Peyer's patch (tissue), 4 donors: ENCODE results near the gene BST1. TPM values are rescaled to one million over a fixed set of nuclear protein-coding genes. Genes with fewer than 3 reads are reported as not detected.
A peak's percentile ranks its signal among the peaks of the same experiment; 100 is the strongest.

ENCODE experiments used
- DNase-seq, 3 donors: peaks; one replicate each; pipeline ENCODE4 v3.0.0-alpha.2; 2017 to 2019
- H3K27ac ChIP-seq, 4 donors: fragments of 200-600 bp; sonication (generic); one replicate each; pipeline ENCODE4 v1.5.1; 2016 to 2019
- H3K27me3 ChIP-seq, 2 donors: fragments of 200-600 bp; sonication (generic); one replicate each; pipeline ENCODE4 v1.5.1; 2019
- H3K36me3 ChIP-seq, 3 donors: fragments of 200-600 bp; sonication (generic); one replicate each; pipeline ENCODE4 v1.5.1; 2016 to 2019
- H3K4me1 ChIP-seq, 4 donors: fragments of 200-600 bp; sonication (generic); one replicate each; pipeline ENCODE4 v1.5.1; 2016 to 2019
- H3K4me3 ChIP-seq, 4 donors: fragments of 200-600 bp; sonication (generic); 1 replicate in 3 of 4; 2 replicates in 1 of 4; pipeline ENCODE4 v1.5.1; 2016 to 2019; ENCODE audit warnings: mild to moderate bottlenecking in 1 of 4
- H3K9me3 ChIP-seq, 4 donors: fragments of 200-600 bp; sonication (generic); one replicate each; pipeline ENCODE4 v1.5.1; 2016 to 2019; ENCODE audit warnings: mild to moderate bottlenecking in 1 of 4
- POLR2A ChIP-seq, 2 donors: fragments of 450-650 bp; IDR thresholded peaks; one replicate each; pipeline ENCODE4 v1.5.1; 2017; ENCODE audit warnings: antibody characterized with exemption in 2 of 2, mild to moderate bottlenecking in 2 of 2, moderate library complexity in 2 of 2
- total RNA-seq, 4 donors: library from RNA; depleted of rRNA; stranded (reverse); fragments of >200 nt; gene quantifications; one replicate each; pipeline ENCODE4 v1.1.0, GENCODE V29; 2016
- TF ChIP-seq, protein P1 (sequence below), 6 experiments: fragments of 450-650 bp in 4 of 6; fragments of 200-600 bp in 2 of 6; sonication (generic) in 1 of 6; IDR thresholded peaks; one replicate each; pipeline ENCODE4 v1.5.1; 2017 to 2019; ENCODE audit warnings: antibody characterized with exemption in 6 of 6, mild to moderate bottlenecking in 3 of 6, moderate library complexity in 1 of 6

The BST1 gene
- total RNA-seq, 4 donors from 2014 or later = 7.4 to 62.5 (median 40.2) TPM

- TF ChIP-seq POLR2A (IDR thresholded peaks at IDR 0.05) = no peak
- TF ChIP-seq, protein P1, sequence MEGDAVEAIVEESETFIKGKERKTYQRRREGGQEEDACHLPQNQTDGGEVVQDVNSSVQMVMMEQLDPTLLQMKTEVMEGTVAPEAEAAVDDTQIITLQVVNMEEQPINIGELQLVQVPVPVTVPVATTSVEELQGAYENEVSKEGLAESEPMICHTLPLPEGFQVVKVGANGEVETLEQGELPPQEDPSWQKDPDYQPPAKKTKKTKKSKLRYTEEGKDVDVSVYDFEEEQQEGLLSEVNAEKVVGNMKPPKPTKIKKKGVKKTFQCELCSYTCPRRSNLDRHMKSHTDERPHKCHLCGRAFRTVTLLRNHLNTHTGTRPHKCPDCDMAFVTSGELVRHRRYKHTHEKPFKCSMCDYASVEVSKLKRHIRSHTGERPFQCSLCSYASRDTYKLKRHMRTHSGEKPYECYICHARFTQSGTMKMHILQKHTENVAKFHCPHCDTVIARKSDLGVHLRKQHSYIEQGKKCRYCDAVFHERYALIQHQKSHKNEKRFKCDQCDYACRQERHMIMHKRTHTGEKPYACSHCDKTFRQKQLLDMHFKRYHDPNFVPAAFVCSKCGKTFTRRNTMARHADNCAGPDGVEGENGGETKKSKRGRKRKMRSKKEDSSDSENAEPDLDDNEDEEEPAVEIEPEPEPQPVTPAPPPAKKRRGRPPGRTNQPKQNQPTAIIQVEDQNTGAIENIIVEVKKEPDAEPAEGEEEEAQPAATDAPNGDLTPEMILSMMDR (IDR thresholded peaks at IDR 0.05) = no peak
- Histone ChIP-seq H3K4me3 (no peak overlapping the region), H3K9me3 (no peaks in the 10 kb centered on the region), H3K27ac (no peak overlapping the region), H3K36me3 (no peaks in the 10 kb centered on the region), H3K27me3 (no peaks in the 10 kb centered on the region), H3K4me1 (no peaks in the 10 kb centered on the region)
- no peak for DNase-seq
These were observed 32.7 kb downstream of the BST1 start for GRCh38 chr4:15735536-15735935.

GRCh38 chr4:15736514-15737050 lies 33.7 kb downstream of the BST1 start:
- H3K4me1 ChIP-seq = no peaks in the 10 kb centered on the region
- H3K9me3 ChIP-seq = no peaks in the 10 kb centered on the region
- no peaks in the 10 kb centered on the region for H3K36me3 ChIP-seq
- H3K27me3 ChIP-seq = no peaks in the 10 kb centered on the region
- no peak for DNase-seq
- TF ChIP-seq, protein P1 (IDR thresholded peaks at IDR 0.05) = no peak
- TF ChIP-seq POLR2A (IDR thresholded peaks at IDR 0.05) = no peak
- H3K4me3 ChIP-seq = no peak overlapping the region
- H3K27ac ChIP-seq = no peak overlapping the region

GRCh38 chr4:15737255-15737654 lies 34.4 kb downstream of the BST1 start:
- Histone ChIP-seq H3K27ac (no peak overlapping the region), H3K4me1 (no peaks in the 10 kb centered on the region), H3K4me3 (no peak overlapping the region), H3K27me3 (no peaks in the 10 kb centered on the region), H3K36me3 (no peaks in the 10 kb centered on the region), H3K9me3 (no peaks in the 10 kb centered on the region)
- TF ChIP-seq, protein P1 (IDR thresholded peaks at IDR 0.05) = peak in 1 of 6 experiments; percentile 9
- TF ChIP-seq POLR2A (IDR thresholded peaks at IDR 0.05) = no peak
- no peak for DNase-seq

DNA sequence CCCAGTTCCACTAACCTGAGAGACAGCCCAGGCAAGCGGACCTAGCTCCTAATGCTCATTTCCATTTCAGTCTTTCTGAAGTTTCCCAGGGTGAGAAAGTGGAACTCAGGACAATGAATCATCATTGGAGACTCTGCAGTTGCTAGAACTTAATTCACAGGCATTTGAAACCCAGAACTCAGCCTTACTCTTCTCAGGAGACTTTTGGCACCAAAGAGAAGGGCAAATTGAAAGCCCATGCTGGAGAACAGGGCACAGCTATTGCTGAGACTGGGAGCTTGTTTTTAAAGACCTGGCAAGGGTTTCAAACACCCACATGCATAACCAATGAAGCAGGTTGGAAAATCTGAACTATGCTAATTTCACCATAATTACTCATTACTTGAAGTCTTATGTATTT lies 36.0 kb downstream of the BST1 start:
- no peak for TF ChIP-seq POLR2A (IDR thresholded peaks at IDR 0.05)
- TF ChIP-seq, protein P1 (IDR thresholded peaks at IDR 0.05) = no peak
- H3K36me3 ChIP-seq = no peaks in the 10 kb centered on the region
- no peak overlapping the region for H3K27ac ChIP-seq
- no peak for DNase-seq
- H3K9me3 ChIP-seq = no peaks in the 10 kb centered on the region
- no peak overlapping the region for H3K4me3 ChIP-seq
- no peaks in the 10 kb centered on the region for H3K4me1 ChIP-seq
- H3K27me3 ChIP-seq = no peaks in the 10 kb centered on the region

DNA sequence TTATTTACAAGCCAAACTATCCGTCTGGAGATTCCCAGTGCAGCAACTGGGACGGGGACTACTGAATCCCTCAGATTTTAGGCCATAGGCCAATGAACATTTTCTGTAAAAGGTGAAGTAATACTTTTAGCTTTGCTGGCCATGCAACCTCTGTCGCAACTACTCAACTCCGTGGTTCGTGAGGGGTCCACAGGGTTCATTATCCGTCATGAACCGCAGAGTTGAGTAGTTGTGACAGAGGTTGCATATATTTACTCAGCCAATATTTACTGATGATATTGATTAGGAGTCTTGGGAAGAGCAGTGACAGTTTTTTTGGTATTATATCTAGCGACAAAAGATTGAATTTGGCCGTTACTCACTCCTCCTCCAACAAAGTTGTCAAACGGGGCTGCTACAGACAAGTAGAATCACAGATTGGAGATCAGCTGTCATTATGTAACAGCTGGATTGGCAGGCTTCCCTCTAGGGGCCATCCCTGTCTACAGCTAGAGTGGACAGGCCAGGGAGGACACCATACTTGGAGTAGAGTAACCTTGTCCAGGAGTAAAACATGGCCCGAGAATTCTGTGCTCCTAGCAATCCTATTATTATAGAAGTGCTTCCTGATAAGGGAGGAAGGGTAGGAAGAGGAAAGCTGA lies 38.0 kb downstream of the BST1 start:
- H3K27ac ChIP-seq = no peak overlapping the region
- DNase-seq = no peak
- no peaks in the 10 kb centered on the region for H3K4me1 ChIP-seq
- H3K9me3 ChIP-seq = no peaks in the 10 kb centered on the region
- no peak overlapping the region for H3K4me3 ChIP-seq
- TF ChIP-seq, protein P1 (IDR thresholded peaks at IDR 0.05) = no peak
- no peak for TF ChIP-seq POLR2A (IDR thresholded peaks at IDR 0.05)
- no peaks in the 10 kb centered on the region for H3K27me3 ChIP-seq
- no peaks in the 10 kb centered on the region for H3K36me3 ChIP-seq
